Natural killer cell (primary cell): ENCODE results near the gene POLE3. TPM values are rescaled to one million over a fixed set of nuclear protein-coding genes. Genes with fewer than 3 reads are reported as not detected.

Experiments used
- ATAC-seq, 3 donors: fragments of 150-1000 bp in 2 of 3; fragments of 200-7000 bp in 1 of 3; cut with Tn5 transposase; 1 replicate in 1 of 3; 2 replicates in 2 of 3; pipeline ENCODE4 v1.10.0; 2021; ENCODE audit warnings: mild to moderate bottlenecking in 2 of 3, moderate library complexity in 2 of 3
- DNase-seq, 2 donors: peaks; one replicate each; pipeline versions ENCODE4 v3.0.0 to v3.0.0-alpha.2; 2013 to 2021; ENCODE audit warnings: mixed read lengths in 1 of 2
- H3K27ac ChIP-seq: one replicate; pipeline ENCODE4 v1.5.1; 2013; ENCODE audit warnings: mild to moderate bottlenecking, low read length
- H3K27me3 ChIP-seq: one replicate; pipeline ENCODE4 v1.6.1; 2013; ENCODE audit warnings: low read length; ENCODE audit not compliant: control insufficient read depth, insufficient read depth
- H3K36me3 ChIP-seq: one replicate; pipeline ENCODE4 v1.6.1; 2013; ENCODE audit warnings: low read length; ENCODE audit not compliant: control insufficient read depth, insufficient read depth
- H3K4me1 ChIP-seq: one replicate; pipeline ENCODE4 v1.6.1; 2013; ENCODE audit warnings: low read length; ENCODE audit not compliant: control insufficient read depth, insufficient read depth
- H3K4me3 ChIP-seq: one replicate; pipeline ENCODE4 v1.5.1; 2013; ENCODE audit warnings: low read length
- H3K9me3 ChIP-seq: one replicate; pipeline ENCODE4 v1.6.1; 2013; ENCODE audit warnings: low read length; ENCODE audit not compliant: control insufficient read depth, insufficient read depth
- H3K27ac Mint-ChIP-seq, 2 donors: one replicate each; pipeline ENCODE4 v1.8.0; 2022; ENCODE audit warnings: mild to moderate bottlenecking in 2 of 2, mixed read lengths in 2 of 2, moderate library complexity in 1 of 2
- H3K27me3 Mint-ChIP-seq, 2 donors: one replicate each; pipeline ENCODE4 v1.8.0; 2022; ENCODE audit warnings: low read depth in 2 of 2, mixed read lengths in 2 of 2
- H3K36me3 Mint-ChIP-seq: one replicate; pipeline ENCODE4 v1.8.0; 2022; ENCODE audit warnings: mixed read lengths
- H3K4me1 Mint-ChIP-seq, 2 donors: one replicate each; pipeline ENCODE4 v1.8.0; 2022; ENCODE audit warnings: mixed read lengths in 2 of 2
- H3K4me3 Mint-ChIP-seq: one replicate; pipeline ENCODE4 v1.8.0; 2022; ENCODE audit warnings: mild to moderate bottlenecking, moderate library complexity, mixed read lengths
- H3K9me3 Mint-ChIP-seq, 2 donors: one replicate each; pipeline ENCODE4 v1.8.0; 2022; ENCODE audit warnings: mixed read lengths in 2 of 2
- CTCF ChIP-seq: fragments of 200-600 bp; IDR thresholded peaks from one replicate; pipeline ENCODE4 v1.8.0; 2022; ENCODE audit warnings: antibody characterized with exemption
- WGBS: methylation state at CpG from one replicate; pipeline ENCODE4 v1.1.7; 2013; ENCODE audit warnings: missing lambda C conversion rate; ENCODE audit not compliant: insufficient coverage; 5-methylcytosine and 5-hydroxymethylcytosine counted together
- intact Hi-C: fragments of 100-400 bp; cut with micrococcal nuclease; formaldehyde crosslinking; loops from one replicate; pipeline ENCODE4 v1.14.2; 2022
- total RNA-seq, 4 donors: library from RNA; stranded (reverse); fragments of 120-200 nt in 1 of 4; gene quantifications; one replicate each; pipeline versions ENCODE4 v1.2.3 to v1.2.4, GENCODE V29; 2013 to 2022

The POLE3 gene
- total RNA-seq, 3 donors from 2014 or later (not counting 1 experiment from before 2014, with no cell fraction given) = 59.2 to 66.7 (median 62.2) TPM

GRCh38 chr9:113416149-113416721 lies 5.8 kb upstream of the POLE3 start:
- H3K9me3 ChIP-seq = no peaks in the 10 kb centered on the region
- H3K27me3 ChIP-seq = no peaks in the 10 kb centered on the region
- Mint-ChIP-seq H3K9me3 (no peaks in the 10 kb centered on the region), H3K36me3 (no peaks in the 10 kb centered on the region), H3K27ac (no peak overlapping the region), H3K4me3 (no peak overlapping the region), H3K4me1 (no peaks in the 10 kb centered on the region), H3K27me3 (peaks cover 0 to 7% of the 10 kb centered on the region in 2 donors)
- WGBS = 43% methylated on average over 3 of the region's 3 CpGs
- no peak overlapping the region for H3K4me3 ChIP-seq
- DNase-seq (no peak), ATAC-seq (no peak)
- H3K36me3 ChIP-seq = no peaks in the 10 kb centered on the region
- intact Hi-C loops = no loop called here
- peaks cover 5% of the 10 kb centered on the region for H3K4me1 ChIP-seq
- TF ChIP-seq CTCF = no peak
- H3K27ac ChIP-seq = no peak overlapping the region

- Mint-ChIP-seq H3K4me1 (peaks cover 24 to 28% of the 10 kb centered on the region in 2 donors), H3K27ac (peak overlapping the region; percentile 96 to 99), H3K36me3 (no peaks in the 10 kb centered on the region), H3K27me3 (no peaks in the 10 kb centered on the region), H3K9me3 (no peaks in the 10 kb centered on the region), H3K4me3 (peak overlapping the region; percentile 94)
- Histone ChIP-seq H3K4me3 (peak overlapping the region; percentile 78), H3K9me3 (no peaks in the 10 kb centered on the region), H3K27ac (peak overlapping the region; percentile 95), H3K36me3 (peaks cover 7% of the 10 kb centered on the region), H3K27me3 (no peaks in the 10 kb centered on the region), H3K4me1 (peaks cover 23% of the 10 kb centered on the region)
- no peak for TF ChIP-seq CTCF
- ATAC-seq = no peak
- intact Hi-C loops = loop anchor here (1.0 to 2.0 kb wide), 5 partner anchors 9 to 189 kb away; partner anchors contain the start of genes ALAD, CDC26, FKBP15 and PRPF4
- under 1% methylated on average over 20 of the region's 20 CpGs for WGBS
- DNase-seq = no peak
Measured at GRCh38 chr9:113409883-113410206, 630 bp downstream of the POLE3 start.

GRCh38 chr9:113409481-113409880 lies 994 bp downstream of the POLE3 start:
- peak overlapping the region; percentile 95 for H3K27ac ChIP-seq
- H3K4me3 Mint-ChIP-seq = peak overlapping the region; percentile 94
- DNase-seq (peak in 1 of 2 donors; percentile 17), ATAC-seq (no peak)
- WGBS = 47% methylated on average over 10 of the region's 10 CpGs
- peaks cover 24 to 28% of the 10 kb centered on the region in 2 donors for H3K4me1 Mint-ChIP-seq
- H3K9me3 ChIP-seq = no peaks in the 10 kb centered on the region
- no peaks in the 10 kb centered on the region for H3K9me3 Mint-ChIP-seq
- H3K27me3 Mint-ChIP-seq = no peaks in the 10 kb centered on the region
- H3K4me1 ChIP-seq = peaks cover 23% of the 10 kb centered on the region
- peaks cover 7% of the 10 kb centered on the region for H3K36me3 ChIP-seq
- TF ChIP-seq CTCF = no peak
- no peaks in the 10 kb centered on the region for H3K36me3 Mint-ChIP-seq
- no peaks in the 10 kb centered on the region for H3K27me3 ChIP-seq
- intact Hi-C loops = no loop called here
- peak overlapping the region; percentile 96 to 99 for H3K27ac Mint-ChIP-seq
- H3K4me3 ChIP-seq = peak overlapping the region; percentile 78
